HPDE6-E6E7 (cell line): ENCODE results near the gene HES6.

Source experiments
- DNase-seq: peaks from one replicate; pipeline ENCODE4 v3.0.0; 2011; ENCODE audit warnings: missing footprints; ENCODE audit errors: extremely low spot score

HES6 gene

DNA sequence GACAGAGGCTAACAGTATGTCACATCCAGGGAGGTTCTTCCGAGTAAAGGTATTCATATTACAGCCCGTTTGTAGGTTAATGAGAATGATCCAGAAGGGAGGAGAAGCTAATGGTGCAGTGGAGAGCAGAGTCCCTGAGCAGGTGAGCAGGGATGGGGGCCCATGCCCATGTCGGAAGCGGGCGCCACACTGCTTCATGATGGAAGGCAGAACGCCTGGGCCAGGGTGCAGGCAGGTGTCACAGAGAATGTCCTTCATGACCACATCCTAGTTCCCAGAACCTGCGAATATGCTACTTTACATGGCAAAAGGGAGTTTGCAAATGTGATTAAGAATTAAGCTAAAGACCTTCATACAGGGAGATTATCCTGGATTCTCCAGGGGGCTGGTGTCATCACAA lies 4.0 kb downstream of the HES6 start:
- no peak for DNase-seq

GRCh38 chr2:238235331-238235732 lies 4.5 kb downstream of the HES6 start:
- DNase-seq: no peak

DNA sequence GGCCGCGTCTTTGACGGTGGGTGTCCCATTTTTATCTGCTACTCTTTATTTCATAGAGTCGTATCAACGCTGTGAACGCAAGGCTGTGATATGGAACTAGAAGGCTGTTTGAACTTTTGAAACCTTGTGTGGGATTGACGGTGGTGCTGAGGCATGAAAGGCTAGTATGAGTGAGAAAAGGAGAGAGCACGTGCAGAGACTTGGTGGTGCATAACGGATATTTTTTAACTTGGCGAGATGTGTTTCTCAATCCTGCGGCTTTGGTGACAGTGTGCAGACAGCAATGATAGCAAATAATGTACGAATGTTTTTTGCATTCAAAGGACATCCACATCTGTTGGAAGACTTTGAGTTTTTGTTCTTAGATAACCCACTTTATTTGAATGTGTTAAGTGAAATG lies 6.2 kb downstream of the HES6 start:
- no peak for DNase-seq

GRCh38 chr2:238231809-238232208 lies 8.0 kb downstream of the HES6 start:
- DNase-seq: no peak

DNA sequence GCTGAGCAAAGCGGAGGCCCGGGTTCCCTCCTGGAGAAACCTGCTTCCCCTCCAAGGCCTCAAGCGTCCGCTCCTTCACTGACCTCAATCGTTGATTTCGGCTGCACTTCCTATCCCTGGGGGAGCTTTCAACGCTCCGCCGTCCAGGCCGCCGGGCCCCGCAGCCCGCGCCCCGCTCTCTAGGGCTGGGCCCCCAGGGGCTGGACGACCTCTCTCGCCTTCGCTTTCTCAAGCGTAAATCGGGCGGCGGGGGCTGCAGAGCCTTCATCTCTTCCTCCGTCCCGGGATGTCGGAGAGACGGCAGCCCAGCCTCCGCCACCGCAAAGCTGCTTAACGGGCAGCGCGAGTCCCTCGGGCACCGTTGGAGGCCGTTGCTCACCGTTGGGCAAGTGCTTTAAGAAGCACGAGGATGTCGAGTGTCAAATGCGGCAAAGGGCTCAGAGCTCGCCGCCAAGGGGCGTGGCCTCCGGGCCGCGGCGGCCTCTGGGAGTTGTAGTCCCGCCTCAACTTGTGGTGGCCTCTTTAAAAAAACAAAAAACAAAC lies 8.5 kb downstream of the HES6 start:
- no peak for DNase-seq

DNA sequence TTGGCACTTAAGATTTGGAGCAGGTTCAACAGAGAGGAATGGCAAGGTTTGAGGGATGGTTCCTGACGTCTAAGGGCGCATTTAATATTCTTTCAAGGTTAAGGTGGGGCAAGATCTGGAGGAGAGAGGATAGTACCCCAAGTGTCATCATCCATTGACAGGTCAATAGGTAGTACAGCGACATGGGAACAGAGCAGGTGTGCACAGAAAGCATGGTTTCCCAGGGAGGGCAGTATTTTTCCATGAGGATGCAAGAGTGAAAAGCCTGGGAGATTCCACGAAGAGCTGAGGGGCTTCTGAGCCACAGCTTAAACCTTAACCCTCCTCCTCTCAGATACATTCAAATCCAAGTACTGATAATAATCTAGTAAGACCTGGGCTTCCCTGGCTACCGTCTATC lies 9.1 kb downstream of the HES6 start:
- no peak for DNase-seq

DNA sequence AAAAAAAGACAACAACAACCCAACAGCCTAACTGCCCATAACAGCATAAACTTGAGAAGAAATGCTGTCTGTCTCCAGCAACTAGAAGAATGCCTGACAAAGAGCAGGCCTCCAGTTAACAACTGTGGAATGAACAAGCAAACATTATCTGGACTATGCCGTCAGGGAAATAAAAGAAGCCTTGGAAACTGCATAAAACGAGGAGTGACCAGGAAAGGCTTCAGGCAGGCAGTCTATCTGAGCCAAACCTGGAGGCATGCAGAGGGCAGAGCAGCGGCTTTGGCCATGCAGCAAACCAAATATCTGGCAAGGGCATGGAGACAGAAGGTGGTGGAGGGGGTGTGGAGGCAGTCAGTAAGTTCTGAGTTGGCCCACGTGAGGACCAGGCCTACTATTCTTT lies 11.1 kb downstream of the HES6 start:
- DNase-seq: no peak

GRCh38 chr2:238227587-238228032 lies 12.2 kb downstream of the HES6 start:
- DNase-seq: no peak

DNA sequence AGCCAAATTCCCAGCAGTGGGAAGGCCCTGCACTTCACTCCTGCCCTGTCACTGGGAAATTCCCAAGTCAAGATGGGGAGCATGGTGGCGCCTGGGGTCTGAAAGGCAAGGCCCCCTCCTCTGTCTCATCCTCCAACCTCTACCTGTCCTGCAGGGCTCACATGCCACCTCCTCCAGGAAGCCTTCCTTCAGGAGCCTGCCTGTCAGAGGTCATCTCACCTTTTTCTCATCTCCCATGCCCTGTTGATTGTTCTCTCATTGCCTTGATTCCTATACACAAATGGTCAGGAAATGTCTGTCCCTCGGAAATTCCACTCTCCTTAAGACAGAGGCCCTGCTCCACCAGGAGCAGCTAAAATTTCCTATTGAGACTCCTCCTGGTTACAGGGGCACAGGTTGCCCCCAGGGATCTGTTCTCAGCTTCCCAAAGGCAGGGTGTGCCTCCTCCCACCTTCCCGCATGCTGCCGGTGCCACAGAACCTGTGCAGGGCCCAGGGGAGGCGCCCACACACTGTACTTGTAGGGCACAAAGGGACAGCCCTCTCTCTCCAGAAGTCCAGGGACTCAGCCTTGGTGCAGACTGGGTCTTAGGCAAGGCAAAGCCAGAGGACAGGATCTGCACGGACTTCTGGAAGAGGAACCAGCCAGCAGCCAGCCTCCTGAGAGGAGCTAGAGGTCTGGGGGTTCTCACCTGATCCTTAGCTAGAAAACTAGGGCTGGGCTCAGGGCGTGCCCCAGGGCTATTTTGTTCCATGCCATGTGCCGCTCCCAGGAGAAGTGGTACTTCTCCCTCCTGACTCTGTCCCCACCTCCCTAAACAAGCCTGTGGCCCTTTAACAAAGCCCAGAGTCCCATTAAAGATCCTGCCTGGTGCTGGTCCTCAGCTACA lies 12.9 kb downstream of the HES6 start:
- no peak for DNase-seq

DNA sequence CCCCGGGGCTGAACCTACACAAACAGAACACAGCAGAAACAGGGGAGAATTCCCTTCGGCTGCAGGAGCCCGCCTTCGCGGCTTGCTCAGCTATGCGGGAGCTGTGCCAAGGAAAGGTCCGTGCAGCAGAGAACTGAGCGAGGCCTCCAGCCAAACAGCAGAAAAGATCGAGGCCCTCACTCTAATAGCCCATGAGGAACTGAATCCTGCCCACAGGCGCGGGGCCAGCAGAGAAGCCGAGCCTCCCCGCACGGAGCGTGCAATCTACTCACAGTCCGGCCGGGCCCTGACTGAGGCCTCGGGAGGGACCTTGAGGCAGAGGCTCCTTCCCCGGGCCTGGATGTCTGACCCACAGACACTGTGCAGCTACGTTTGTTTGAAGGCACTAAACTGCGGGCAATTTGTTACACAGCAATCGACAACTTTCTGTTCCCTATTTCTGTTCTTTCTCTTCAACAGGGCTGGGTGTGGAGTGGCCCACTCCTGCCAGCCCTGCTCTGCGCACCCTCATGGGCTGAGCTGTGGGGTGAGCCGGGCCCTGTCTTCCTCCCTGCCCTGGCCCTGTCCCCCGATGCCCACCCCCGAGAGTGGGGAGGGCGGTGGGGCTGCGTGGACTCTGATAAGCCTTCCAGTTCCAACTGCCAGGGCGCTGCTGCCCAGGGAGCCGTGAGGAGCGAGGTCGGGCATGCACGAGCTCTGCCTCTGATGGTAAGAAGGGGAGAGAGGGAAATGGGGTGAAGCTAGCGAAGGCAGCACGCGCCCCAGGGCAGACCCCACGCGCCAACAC lies 13.7 kb downstream of the HES6 start:
- DNase-seq: no peak

DNA sequence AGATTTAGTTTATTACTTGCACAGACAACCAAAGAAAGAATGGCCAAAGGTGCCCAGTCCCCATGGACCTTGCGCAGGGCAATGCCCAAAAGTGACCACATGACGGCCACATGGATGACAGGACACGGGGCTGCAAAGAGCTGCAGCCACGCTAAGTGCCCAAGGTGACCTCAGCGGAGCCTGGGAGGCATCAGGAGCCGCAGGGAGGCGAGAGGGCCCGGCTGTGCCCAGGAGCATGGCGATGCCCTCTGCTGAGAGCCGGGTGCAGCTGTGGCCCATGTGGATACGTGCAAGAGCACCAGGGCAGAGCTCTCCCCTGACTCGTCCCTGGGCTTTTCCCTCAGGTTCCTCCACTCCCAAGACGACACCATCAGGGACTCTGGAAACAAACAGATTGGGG lies 14.7 kb downstream of the HES6 start:
- DNase-seq: no peak

GRCh38 chr2:238224356-238225035 lies 15.3 kb downstream of the HES6 start:
- no peak for DNase-seq

- no peak for DNase-seq
Measured at GRCh38 chr2:238220892-238221521, 18.8 kb downstream of the HES6 start.

DNA sequence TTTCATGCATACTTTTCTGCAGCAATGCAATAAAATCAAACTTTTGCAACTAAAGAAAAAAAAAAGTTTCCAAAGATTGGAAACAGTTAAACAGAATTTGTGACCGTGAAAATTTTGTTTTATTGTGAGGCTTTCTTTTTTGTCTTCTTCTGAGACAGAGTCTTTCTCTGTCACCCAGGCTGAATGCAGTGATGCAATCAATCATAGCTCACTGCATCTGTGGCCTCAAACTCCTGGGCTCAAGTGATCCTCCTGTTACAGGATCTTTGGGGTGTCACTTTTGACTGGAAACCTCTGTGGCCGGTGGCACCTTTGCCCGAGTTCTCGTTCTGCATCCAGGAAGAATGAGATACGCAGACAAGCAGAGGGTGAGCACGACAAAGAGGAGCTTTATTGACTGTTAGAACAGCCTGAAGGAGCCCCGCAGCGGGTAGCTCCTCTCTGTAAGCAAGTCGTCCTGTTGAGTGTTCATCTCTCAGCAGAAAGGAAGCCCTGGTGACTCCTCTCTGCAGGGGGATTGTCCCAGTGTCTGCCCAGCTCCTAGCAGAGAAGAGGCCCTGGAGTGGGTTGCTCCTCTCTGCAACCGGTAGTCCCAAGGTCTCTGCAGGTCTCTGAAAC lies 19.5 kb downstream of the HES6 start:
- DNase-seq: no peak

DNA sequence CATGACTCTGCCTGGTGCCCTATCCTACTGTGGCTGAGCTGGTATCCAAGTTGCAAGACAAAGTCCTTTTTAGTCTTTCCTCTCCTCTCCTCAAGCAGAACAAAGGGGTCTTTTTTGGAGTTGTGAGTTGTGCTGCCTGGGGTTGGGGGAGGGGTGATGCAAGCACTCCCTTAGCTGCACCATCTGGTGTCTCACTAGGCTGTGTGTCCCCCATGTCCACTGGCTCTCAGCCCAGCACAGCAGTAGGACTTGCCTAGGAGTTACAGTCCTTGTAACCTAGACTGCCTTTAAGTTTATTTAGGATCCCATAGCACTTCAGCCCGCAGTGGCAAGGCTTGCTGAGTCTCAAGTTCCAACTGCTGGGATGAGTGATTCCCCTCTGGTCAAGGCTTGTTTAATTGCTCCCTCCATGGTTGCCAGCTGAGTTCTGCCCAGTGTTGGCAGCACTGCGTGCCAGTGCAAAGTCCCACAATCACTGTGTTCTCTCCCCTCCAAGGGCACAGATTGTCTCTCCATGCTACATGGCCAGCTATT lies 23.1 kb downstream of the HES6 start:
- no peak for DNase-seq

DNA sequence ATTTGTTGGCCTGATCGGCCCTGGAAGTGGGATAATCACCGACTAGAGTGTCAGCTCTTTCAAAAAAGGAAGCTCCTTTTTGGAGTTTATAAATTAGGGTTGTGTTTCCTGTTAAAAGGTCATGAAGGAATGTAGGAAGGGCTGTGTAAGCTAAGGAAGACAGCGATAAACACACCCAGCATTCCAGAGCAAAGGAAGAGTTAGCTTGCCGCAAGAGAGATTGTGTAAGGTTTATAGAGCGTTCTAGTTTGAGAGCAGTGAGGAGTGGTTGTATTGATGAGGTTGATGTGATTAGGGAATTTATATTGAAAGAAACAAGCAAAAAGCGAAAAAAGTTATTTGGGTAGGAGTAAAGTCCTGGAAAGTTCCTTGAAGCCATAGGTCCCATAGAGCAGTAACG lies 32.8 kb downstream of the HES6 start:
- no peak for DNase-seq

GRCh38 chr2:238203973-238204683 lies 35.7 kb downstream of the HES6 start:
- DNase-seq: no peak

DNA sequence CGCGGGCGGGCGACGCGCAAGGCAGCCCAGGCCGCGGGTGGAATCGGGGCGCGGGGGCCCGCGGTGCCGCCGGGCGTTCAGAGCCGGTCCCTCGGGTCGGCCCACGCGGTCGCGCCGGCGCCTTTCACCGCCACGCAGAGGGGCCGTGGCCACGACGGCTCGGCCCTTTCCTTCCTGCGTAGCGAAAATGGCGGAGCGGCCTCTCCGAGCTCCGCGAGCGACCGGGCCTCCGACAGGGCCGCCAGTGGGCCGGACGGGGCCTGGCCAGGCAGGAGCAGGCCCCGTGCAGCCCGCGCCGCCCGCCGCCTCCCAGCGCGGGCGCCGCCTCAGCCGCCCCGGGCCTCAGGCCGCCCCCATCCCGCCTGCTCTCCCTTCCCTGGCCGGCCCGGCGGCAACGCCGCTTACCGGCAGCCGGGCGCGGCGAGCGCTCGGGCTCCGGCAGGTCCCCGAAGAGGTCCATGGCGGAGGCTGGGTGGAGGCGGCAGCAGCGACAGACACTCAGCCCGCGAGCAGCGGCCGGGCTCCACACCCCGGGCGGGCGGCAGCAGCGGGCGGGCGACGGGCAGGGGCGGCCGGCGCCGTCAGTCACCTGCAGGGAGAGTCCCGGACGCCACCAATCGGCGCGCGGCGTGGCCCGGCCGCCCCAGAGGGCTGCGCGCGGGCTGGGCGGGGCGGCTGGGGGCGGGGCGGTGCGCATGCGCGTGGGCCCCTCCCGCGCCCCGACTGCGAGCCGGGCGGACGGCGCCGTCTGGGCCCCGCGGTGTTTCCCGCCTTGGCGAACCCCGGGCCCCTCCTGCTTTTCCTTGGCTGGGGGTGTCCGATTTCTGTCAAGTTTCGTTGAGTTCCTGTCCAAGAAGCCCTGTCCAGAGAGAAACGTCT lies 36.5 kb downstream of the HES6 start, which contains the start of gene ILKAP:
TSS of gene ILKAP (minus strand) at position 602 of the 879 bp plus-strand sequence. CDS start at position 460, 142 bp downstream.
- peak; percentile 98 for DNase-seq
